ENCODE measurements around the gene MAPRE3. TPM values are rescaled to one million over a fixed set of nuclear protein-coding genes. Genes with fewer than 3 reads are reported as not detected.

The MAPRE3 gene
- total RNA-seq, 2 donors from 2014 or later = 9.3 to 15.8 TPM

- no peaks in the 10 kb centered on the region for H3K27me3 ChIP-seq
- H3K4me1 ChIP-seq = peaks cover 8% of the 10 kb centered on the region
- ATAC-seq = no peak
- 73 to 89% methylated on average over 7 to 8 of the region's 8 CpGs for WGBS, 2 donors
- H3K4me3 ChIP-seq = no peak overlapping the region
- TF ChIP-seq POLR2A (IDR thresholded peaks at IDR 0.05) = no peak
- no peak for TF ChIP-seq CTCF (IDR thresholded peaks at IDR 0.05)
- H3K9me3 ChIP-seq = no peaks in the 10 kb centered on the region
- no peak for DNase-seq
- H3K36me3 ChIP-seq (replicated peaks in 1 of 2; ENCODE audit: insufficient read depth in 1 of 2, low read depth in 2 of 2) = no peaks in the 10 kb centered on the region
- intact Hi-C loops (cut with DNase I) = loop anchor here (5.0 kb wide), 1 partner anchor 53 kb away; no protein-coding TSS in a partner anchor
- no peak overlapping the region for H3K27ac ChIP-seq
These were observed 44.5 kb downstream of the MAPRE3 start for GRCh38 chr2:27014771-27015433.

DNA sequence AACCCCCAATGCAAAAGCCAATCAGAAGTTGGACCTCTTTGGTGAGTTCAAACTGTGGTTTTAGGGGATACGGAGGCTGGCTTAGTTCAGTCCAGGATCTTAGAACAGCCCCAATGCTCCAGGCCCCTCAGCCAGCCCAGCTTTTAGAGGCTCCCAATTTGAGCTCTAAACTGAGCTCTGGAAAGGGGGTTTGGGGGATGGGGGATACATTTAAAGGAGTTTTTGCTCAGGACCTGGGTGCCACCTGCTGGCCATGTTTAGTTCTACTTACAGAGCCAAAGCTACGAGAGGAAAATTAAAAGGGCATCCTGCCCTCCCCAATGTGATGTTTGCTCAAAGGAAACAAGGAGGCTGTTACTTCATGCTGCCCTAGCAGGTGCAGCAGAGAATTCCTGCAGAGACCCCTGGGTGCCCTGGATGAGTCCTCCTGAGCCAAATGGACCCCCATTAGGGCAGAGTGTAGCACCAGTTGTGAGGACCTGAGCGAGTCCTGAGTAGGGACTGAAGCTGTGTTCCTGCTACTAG, 46.4 kb downstream of the MAPRE3 start:
- Histone ChIP-seq H3K4me3 (no peak overlapping the region), H3K27ac (no peak overlapping the region), H3K4me1 (peaks cover 8% of the 10 kb centered on the region), H3K9me3 (no peaks in the 10 kb centered on the region), H3K27me3 (no peaks in the 10 kb centered on the region), H3K36me3 (replicated peaks in 1 of 2; ENCODE audit: insufficient read depth in 1 of 2, low read depth in 2 of 2) (no peaks in the 10 kb centered on the region)
- ATAC-seq (peak; percentile 51), DNase-seq (peak; percentile 52 to 77 (median 64))
- WGBS, 2 donors = 58 to 65% methylated on average over 2 to 3 of the region's 3 CpGs
- TF ChIP-seq POLR2A (IDR thresholded peaks at IDR 0.05) (no peak), CTCF (IDR thresholded peaks at IDR 0.05) (peak; percentile 27 to 77 (median 67))
- intact Hi-C loops (cut with DNase I) = loop anchor here (5.0 kb wide), 1 partner anchor 55 kb away; no protein-coding TSS in a partner anchor

DNA sequence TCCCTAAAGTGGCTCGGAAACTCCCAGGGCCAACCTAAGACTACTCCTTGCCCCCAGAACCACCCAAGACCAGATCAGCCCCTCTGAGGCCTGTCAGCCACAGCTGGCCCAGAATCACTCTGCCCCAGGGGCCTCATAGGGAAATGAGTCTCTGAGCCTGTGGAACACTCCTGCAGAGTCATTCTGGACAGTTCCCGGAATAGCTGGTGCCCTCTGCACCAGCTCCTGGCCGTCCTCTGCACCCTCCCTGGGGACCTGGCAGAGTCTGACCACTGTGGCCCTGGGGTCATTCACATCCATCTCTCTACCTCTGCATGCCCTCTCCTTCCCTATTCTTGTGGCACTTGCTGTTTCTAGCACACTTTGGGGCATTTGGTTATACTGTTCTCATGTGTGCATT, 47.7 kb downstream of the MAPRE3 start:
- H3K27me3 ChIP-seq = no peaks in the 10 kb centered on the region
- H3K4me3 ChIP-seq = no peak overlapping the region
- no peaks in the 10 kb centered on the region for H3K9me3 ChIP-seq
- H3K27ac ChIP-seq = no peak overlapping the region
- WGBS, 2 donors = 83 to 96% methylated on average over 3 of the region's 3 CpGs
- ATAC-seq = no peak
- no peak for TF ChIP-seq POLR2A (IDR thresholded peaks at IDR 0.05)
- TF ChIP-seq CTCF (IDR thresholded peaks at IDR 0.05) = no peak
- H3K4me1 ChIP-seq = peaks cover 8% of the 10 kb centered on the region
- no peaks in the 10 kb centered on the region for H3K36me3 ChIP-seq (replicated peaks in 1 of 2; ENCODE audit: insufficient read depth in 1 of 2, low read depth in 2 of 2)
- intact Hi-C loops (cut with DNase I) = loop anchor here (5.0 kb wide), 1 partner anchor 56 kb away; no protein-coding TSS in a partner anchor
- no peak for DNase-seq

GRCh38 chr2:27019459-27019858, 49.0 kb downstream of the MAPRE3 start:
- Histone ChIP-seq H3K36me3 (replicated peaks in 1 of 2; ENCODE audit: insufficient read depth in 1 of 2, low read depth in 2 of 2) (no peaks in the 10 kb centered on the region), H3K4me1 (peaks cover 8% of the 10 kb centered on the region), H3K27ac (no peak overlapping the region), H3K9me3 (no peaks in the 10 kb centered on the region), H3K27me3 (no peaks in the 10 kb centered on the region), H3K4me3 (no peak overlapping the region)
- ATAC-seq = no peak
- no peak for DNase-seq
- WGBS, 2 donors = 91 to 96% methylated on average over 9 of the region's 9 CpGs
- intact Hi-C loops (cut with DNase I) = loop anchor here (5.0 kb wide), 1 partner anchor 57 kb away; no protein-coding TSS in a partner anchor
- TF ChIP-seq CTCF (IDR thresholded peaks at IDR 0.05) (no peak), POLR2A (IDR thresholded peaks at IDR 0.05) (no peak)

All from body of pancreas (tissue), 4 donors.